ENCODE data around the gene CAMSAP1. TPM values are rescaled to one million over a fixed set of nuclear protein-coding genes. Genes with fewer than 3 reads are reported as not detected.

The CAMSAP1 gene
- total and polyA plus RNA-seq, 7 donors: 2.3 to 37.7 (median 19.4) TPM

DNA sequence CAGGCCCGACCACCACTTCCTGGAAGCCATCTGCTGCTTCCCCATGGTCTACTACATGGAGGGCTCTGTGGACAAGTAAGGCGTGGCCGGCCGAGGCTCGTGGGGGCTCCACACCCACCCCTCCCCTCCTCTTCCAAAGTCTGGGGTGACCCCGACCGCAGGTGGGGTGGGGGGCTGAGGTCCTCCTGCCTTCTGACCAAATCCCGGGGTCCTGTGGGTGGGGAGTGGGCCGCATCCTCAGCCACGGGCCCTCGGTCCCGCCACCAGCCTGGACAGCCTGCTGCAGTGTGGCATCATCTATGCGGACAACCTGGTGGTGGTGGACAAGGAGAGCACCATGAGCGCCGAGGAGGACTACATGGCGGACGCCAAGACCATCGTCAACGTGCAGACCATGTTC lies 128.9 kb downstream of the CAMSAP1 start:
- intact Hi-C loops (cut with DNase I): no loop called here
- WGBS, 2 donors: 88 to 92% methylated on average over 19 of the region's 19 CpGs
- H3K36me3 ChIP-seq: no peaks in the 10 kb centered on the region
- no peak overlapping the region for H3K27ac ChIP-seq
- H3K4me1 ChIP-seq: no peaks in the 10 kb centered on the region
- H3K9me3 ChIP-seq: no peaks in the 10 kb centered on the region
- peaks cover 0 to 18% (median 6%) of the 10 kb centered on the region in 3 donors for H3K27me3 ChIP-seq
- no peak for TF ChIP-seq EP300 (IDR thresholded peaks at IDR 0.05)
- TF ChIP-seq POLR2A (IDR thresholded peaks at IDR 0.05): no peak
- TF ChIP-seq, protein P1, sequence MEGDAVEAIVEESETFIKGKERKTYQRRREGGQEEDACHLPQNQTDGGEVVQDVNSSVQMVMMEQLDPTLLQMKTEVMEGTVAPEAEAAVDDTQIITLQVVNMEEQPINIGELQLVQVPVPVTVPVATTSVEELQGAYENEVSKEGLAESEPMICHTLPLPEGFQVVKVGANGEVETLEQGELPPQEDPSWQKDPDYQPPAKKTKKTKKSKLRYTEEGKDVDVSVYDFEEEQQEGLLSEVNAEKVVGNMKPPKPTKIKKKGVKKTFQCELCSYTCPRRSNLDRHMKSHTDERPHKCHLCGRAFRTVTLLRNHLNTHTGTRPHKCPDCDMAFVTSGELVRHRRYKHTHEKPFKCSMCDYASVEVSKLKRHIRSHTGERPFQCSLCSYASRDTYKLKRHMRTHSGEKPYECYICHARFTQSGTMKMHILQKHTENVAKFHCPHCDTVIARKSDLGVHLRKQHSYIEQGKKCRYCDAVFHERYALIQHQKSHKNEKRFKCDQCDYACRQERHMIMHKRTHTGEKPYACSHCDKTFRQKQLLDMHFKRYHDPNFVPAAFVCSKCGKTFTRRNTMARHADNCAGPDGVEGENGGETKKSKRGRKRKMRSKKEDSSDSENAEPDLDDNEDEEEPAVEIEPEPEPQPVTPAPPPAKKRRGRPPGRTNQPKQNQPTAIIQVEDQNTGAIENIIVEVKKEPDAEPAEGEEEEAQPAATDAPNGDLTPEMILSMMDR (IDR thresholded peaks at IDR 0.05): no peak
- no peak for TF ChIP-seq POLR2AphosphoS5 (IDR thresholded peaks at IDR 0.05)
- H3K4me3 ChIP-seq: no peak overlapping the region
- no peak for DNase-seq

GRCh38 chr9:135777623-135778177 lies 129.6 kb downstream of the CAMSAP1 start:
- intact Hi-C loops (cut with DNase I): no loop called here
- Histone ChIP-seq H3K27me3 (peaks cover 0 to 16% (median 13%) of the 10 kb centered on the region in 3 donors), H3K4me3 (no peak overlapping the region), H3K36me3 (no peaks in the 10 kb centered on the region), H3K9me3 (no peaks in the 10 kb centered on the region), H3K4me1 (no peaks in the 10 kb centered on the region), H3K27ac (no peak overlapping the region)
- no peak for DNase-seq
- TF ChIP-seq POLR2A (IDR thresholded peaks at IDR 0.05): no peak
- TF ChIP-seq EP300 (IDR thresholded peaks at IDR 0.05): no peak
- no peak for TF ChIP-seq POLR2AphosphoS5 (IDR thresholded peaks at IDR 0.05)
- TF ChIP-seq, protein P1 (IDR thresholded peaks at IDR 0.05): no peak

DNA sequence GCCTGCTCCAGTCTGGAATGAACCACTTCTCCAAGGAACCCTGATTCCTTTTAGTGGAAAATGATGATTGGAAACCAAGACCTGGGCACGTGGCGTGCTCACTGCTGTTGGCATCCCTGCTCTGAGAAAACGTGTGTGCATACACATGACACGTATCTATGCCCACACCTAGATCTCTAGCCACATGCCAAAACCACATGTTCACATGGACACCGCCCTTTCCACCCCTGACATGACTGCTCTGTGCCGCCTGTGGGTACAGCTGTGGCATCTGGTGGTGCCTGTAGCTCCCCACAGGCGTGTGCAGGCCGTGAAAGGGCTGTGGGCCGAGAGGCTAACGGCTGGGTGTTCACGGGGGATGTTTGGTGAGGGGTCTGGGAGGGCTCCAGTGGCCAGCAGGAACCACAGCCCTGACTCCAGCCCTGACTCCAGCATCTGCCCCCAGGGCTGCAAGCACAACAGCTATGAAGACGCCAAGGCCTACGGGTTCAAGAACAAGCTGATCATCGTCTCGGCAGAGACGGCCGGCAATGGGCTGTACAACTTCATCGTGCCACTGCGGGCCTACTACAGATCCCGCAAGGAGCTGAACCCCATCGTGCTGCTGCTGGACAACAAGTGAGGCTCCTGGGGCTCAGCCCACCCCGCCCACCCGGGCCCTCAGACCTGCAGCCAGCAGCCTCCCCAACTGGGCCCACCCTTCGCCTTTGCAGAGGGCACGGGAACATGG lies 130.3 kb downstream of the CAMSAP1 start:
- intact Hi-C loops (cut with DNase I): no loop called here
- no peak overlapping the region for H3K4me3 ChIP-seq
- H3K27me3 ChIP-seq: peaks cover 3 to 22% (median 20%) of the 10 kb centered on the region in 3 donors
- no peaks in the 10 kb centered on the region for H3K36me3 ChIP-seq
- 79 to 82% methylated on average over 25 of the region's 25 CpGs for WGBS, 2 donors
- H3K4me1 ChIP-seq: no peaks in the 10 kb centered on the region
- H3K27ac ChIP-seq: no peak overlapping the region
- no peaks in the 10 kb centered on the region for H3K9me3 ChIP-seq
- TF ChIP-seq POLR2A (IDR thresholded peaks at IDR 0.05) (no peak), POLR2AphosphoS5 (IDR thresholded peaks at IDR 0.05) (no peak), EP300 (IDR thresholded peaks at IDR 0.05) (no peak)
- TF ChIP-seq, protein P1 (IDR thresholded peaks at IDR 0.05): no peak
- DNase-seq: no peak

GRCh38 chr9:135775911-135776310 lies 131.4 kb downstream of the CAMSAP1 start:
- intact Hi-C loops (cut with DNase I): no loop called here
- WGBS, 2 donors: 48 to 63% methylated on average over 7 of the region's 7 CpGs

More at GRCh38 chr9:135775911-135776310, 131.4 kb downstream of the CAMSAP1 start:
- Histone ChIP-seq H3K27me3 (peaks cover 3 to 29% (median 20%) of the 10 kb centered on the region in 3 donors), H3K9me3 (no peaks in the 10 kb centered on the region), H3K4me1 (no peaks in the 10 kb centered on the region), H3K36me3 (no peaks in the 10 kb centered on the region), H3K4me3 (no peak overlapping the region), H3K27ac (no peak overlapping the region)
- DNase-seq: no peak
- no peak for TF ChIP-seq POLR2AphosphoS5 (IDR thresholded peaks at IDR 0.05)
- TF ChIP-seq, protein P1 (IDR thresholded peaks at IDR 0.05): no peak
- no peak for TF ChIP-seq POLR2A (IDR thresholded peaks at IDR 0.05)
- TF ChIP-seq EP300 (IDR thresholded peaks at IDR 0.05): no peak
